ENCODE measurements around the gene DHRS7B. TPM values are rescaled to one million over a fixed set of nuclear protein-coding genes. Genes with fewer than 3 reads are reported as not detected.

The DHRS7B gene
- total RNA-seq, 1 experiment from 2014 or later = 29.5 TPM

- no peaks in the 10 kb centered on the region for H3F3A ChIP-seq (ENCODE audit: low read length, unreplicated experiment)
- H3K79me2 ChIP-seq (ENCODE audit: low read length) = peaks cover 37% of the 10 kb centered on the region
- H3K27ac ChIP-seq (ENCODE audit: low read length) = no peak overlapping the region
- ATAC-seq (no peak), DNase-seq (no peak)
- H3K9ac ChIP-seq (ENCODE audit: low read length) = peak overlapping the region; percentile 85
- H2AFZ ChIP-seq (ENCODE audit: low read length) = peak overlapping the region; percentile 83; the same call in 1 of the 2 replicates
- H3K9me3 ChIP-seq (ENCODE audit: low read length) = no peaks in the 10 kb centered on the region
- H3K9me2 ChIP-seq (replicated peaks; ENCODE audit: low read length) = no peaks in the 10 kb centered on the region
- no peaks in the 10 kb centered on the region for H3K36me3 ChIP-seq (ENCODE audit: low read depth, low read length)
- H3K4me2 ChIP-seq (ENCODE audit: low read length) = peak overlapping the region; percentile 95
- H3K4me3 ChIP-seq (ENCODE audit: low read length) = peak overlapping the region; percentile 86
- peaks cover 11% of the 10 kb centered on the region for H3K4me1 ChIP-seq (ENCODE audit: insufficient read depth, low read length)
- TF ChIP-seq EZH2 (IDR thresholded peaks at IDR 0.05; ENCODE audit: low read length, unreplicated experiment) = no peak
- H3K27me3 ChIP-seq (ENCODE audit: low read length) = no peaks in the 10 kb centered on the region
- no peaks in the 10 kb centered on the region for H4K20me1 ChIP-seq (ENCODE audit: low read length)
- BruUV-seq (replicated peaks) = no TSS peak
- intact Hi-C loops (cut with micrococcal nuclease) = no loop called here
- POLR2A ChIA-PET (ENCODE audit: unreplicated experiment) = no interaction called here
- CTCF ChIA-PET = no interaction called here
These were observed 902 bp upstream of the DHRS7B start for GRCh38 chr17:21125862-21126261.

GRCh38 chr17:21127509-21128077 is 829 bp downstream of the DHRS7B start:
- no peaks in the 10 kb centered on the region for H3K27me3 ChIP-seq (ENCODE audit: low read length)
- peak overlapping the region; percentile 83 for H2AFZ ChIP-seq (ENCODE audit: low read length)
- peaks cover 52% of the 10 kb centered on the region for H3K79me2 ChIP-seq (ENCODE audit: low read length)
- no peaks in the 10 kb centered on the region for H3F3A ChIP-seq (ENCODE audit: low read length, unreplicated experiment)
- H3K4me3 ChIP-seq (ENCODE audit: low read length) = peak overlapping the region; percentile 86
- peak overlapping the region; percentile 85 for H3K9ac ChIP-seq (ENCODE audit: low read length)
- no peaks in the 10 kb centered on the region for H4K20me1 ChIP-seq (ENCODE audit: low read length)
- H3K9me2 ChIP-seq (replicated peaks; ENCODE audit: low read length) = no peaks in the 10 kb centered on the region
- H3K27ac ChIP-seq (ENCODE audit: low read length) = peak overlapping the region; percentile 63
- ATAC-seq (no peak), DNase-seq (peak; percentile 15)
- H3K4me1 ChIP-seq (ENCODE audit: insufficient read depth, low read length) = peaks cover 11% of the 10 kb centered on the region
- no TSS peak for BruUV-seq (replicated peaks)
- ChIA-PET POLR2A (ENCODE audit: unreplicated experiment) (no interaction called here), CTCF (interaction anchor here (0.5 to 1.3 kb wide), 2 partner anchors 160 to 330 kb away, joined by 3 to 7 read pairs; no protein-coding TSS in a partner anchor)
- peak overlapping the region; percentile 95 for H3K4me2 ChIP-seq (ENCODE audit: low read length)
- no peaks in the 10 kb centered on the region for H3K36me3 ChIP-seq (ENCODE audit: low read depth, low read length)
- intact Hi-C loops (cut with micrococcal nuclease) = no loop called here
- H3K9me3 ChIP-seq (ENCODE audit: low read length) = no peaks in the 10 kb centered on the region
- TF ChIP-seq, protein P1, sequence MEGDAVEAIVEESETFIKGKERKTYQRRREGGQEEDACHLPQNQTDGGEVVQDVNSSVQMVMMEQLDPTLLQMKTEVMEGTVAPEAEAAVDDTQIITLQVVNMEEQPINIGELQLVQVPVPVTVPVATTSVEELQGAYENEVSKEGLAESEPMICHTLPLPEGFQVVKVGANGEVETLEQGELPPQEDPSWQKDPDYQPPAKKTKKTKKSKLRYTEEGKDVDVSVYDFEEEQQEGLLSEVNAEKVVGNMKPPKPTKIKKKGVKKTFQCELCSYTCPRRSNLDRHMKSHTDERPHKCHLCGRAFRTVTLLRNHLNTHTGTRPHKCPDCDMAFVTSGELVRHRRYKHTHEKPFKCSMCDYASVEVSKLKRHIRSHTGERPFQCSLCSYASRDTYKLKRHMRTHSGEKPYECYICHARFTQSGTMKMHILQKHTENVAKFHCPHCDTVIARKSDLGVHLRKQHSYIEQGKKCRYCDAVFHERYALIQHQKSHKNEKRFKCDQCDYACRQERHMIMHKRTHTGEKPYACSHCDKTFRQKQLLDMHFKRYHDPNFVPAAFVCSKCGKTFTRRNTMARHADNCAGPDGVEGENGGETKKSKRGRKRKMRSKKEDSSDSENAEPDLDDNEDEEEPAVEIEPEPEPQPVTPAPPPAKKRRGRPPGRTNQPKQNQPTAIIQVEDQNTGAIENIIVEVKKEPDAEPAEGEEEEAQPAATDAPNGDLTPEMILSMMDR (conservative IDR thresholded peaks at IDR 0.05; ENCODE audit: low read depth, low read length) = no peak
- TF ChIP-seq EZH2 (IDR thresholded peaks at IDR 0.05; ENCODE audit: low read length, unreplicated experiment) = no peak

- Histone ChIP-seq H3K4me2 (ENCODE audit: low read length) (no peak overlapping the region), H2AFZ (ENCODE audit: low read length) (no peak overlapping the region), H3K9me3 (ENCODE audit: low read length) (no peaks in the 10 kb centered on the region), H3K27me3 (ENCODE audit: low read length) (no peaks in the 10 kb centered on the region), H4K20me1 (ENCODE audit: low read length) (no peaks in the 10 kb centered on the region), H3K4me3 (ENCODE audit: low read length) (no peak overlapping the region), H3K79me2 (ENCODE audit: low read length) (peaks cover 63% of the 10 kb centered on the region), H3K9ac (ENCODE audit: low read length) (no peak overlapping the region), H3F3A (ENCODE audit: low read length, unreplicated experiment) (no peaks in the 10 kb centered on the region), H3K9me2 (replicated peaks; ENCODE audit: low read length) (no peaks in the 10 kb centered on the region), H3K4me1 (ENCODE audit: insufficient read depth, low read length) (peaks cover 11% of the 10 kb centered on the region), H3K36me3 (ENCODE audit: low read depth, low read length) (no peaks in the 10 kb centered on the region), H3K27ac (ENCODE audit: low read length) (no peak overlapping the region)
- ATAC-seq (no peak), DNase-seq (peak; percentile 34)
- ChIA-PET CTCF (no interaction called here), POLR2A (ENCODE audit: unreplicated experiment) (interaction anchor here (0.6 kb wide), 1 partner anchor 32 kb away, joined by 3 read pairs; no protein-coding TSS in a partner anchor)
- TF ChIP-seq EZH2phosphoT487 (IDR thresholded peaks at IDR 0.05; ENCODE audit: borderline replicate concordance, low read length) = no peak
- no peak for TF ChIP-seq EZH2 (IDR thresholded peaks at IDR 0.05; ENCODE audit: low read length, unreplicated experiment)
- TF ChIP-seq, protein P1 (conservative IDR thresholded peaks at IDR 0.05; ENCODE audit: low read depth, low read length) = peak; percentile 59
- BruUV-seq (replicated peaks) = no TSS peak
- intact Hi-C loops (cut with micrococcal nuclease) = loop anchor here (1.0 kb wide), 1 partner anchor 85 kb away; the partner anchor contains the start of gene TMEM11
These were observed 2.4 kb downstream of the DHRS7B start for GRCh38 chr17:21129023-21129681.

All from PC-3 (cell line).